Measurements from ENCODE around the gene CDK14. TPM values are rescaled to one million over a fixed set of nuclear protein-coding genes. Genes with fewer than 3 reads are reported as not detected.

CDK14 gene
- total and polyA plus RNA-seq, 4 donors, result 4.2 to 12.4 (median 7.4) TPM

DNA sequence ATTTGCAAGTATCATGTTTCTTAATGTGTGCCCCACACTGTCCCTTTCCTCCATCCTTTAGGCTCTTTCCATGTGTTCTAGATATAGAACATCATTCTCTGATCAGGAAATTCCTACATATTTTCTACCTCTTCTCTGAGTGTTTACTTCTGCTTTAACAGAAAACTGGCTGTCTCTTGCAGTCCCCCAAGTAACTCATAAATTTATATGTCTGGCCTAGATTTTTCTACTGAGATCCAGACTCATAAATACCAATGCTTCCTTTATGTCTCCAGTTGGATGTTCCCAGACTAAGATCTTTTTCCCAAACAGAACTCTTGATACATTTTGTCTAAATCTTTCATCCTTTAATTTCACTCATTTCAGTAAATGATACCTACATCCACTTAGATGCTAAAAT is 181.8 kb downstream of the CDK14 start:
- H3K4me3 ChIP-seq (ENCODE audit: low read depth in 1 of 3, low read length in 3 of 3), result no peak overlapping the region
- TF ChIP-seq RAD21 (IDR thresholded peaks at IDR 0.05), result no peak
- TF ChIP-seq FOXA2 (IDR thresholded peaks at IDR 0.05), result no peak
- no peak for TF ChIP-seq SP1 (IDR thresholded peaks at IDR 0.05)
- TF ChIP-seq, protein P1, sequence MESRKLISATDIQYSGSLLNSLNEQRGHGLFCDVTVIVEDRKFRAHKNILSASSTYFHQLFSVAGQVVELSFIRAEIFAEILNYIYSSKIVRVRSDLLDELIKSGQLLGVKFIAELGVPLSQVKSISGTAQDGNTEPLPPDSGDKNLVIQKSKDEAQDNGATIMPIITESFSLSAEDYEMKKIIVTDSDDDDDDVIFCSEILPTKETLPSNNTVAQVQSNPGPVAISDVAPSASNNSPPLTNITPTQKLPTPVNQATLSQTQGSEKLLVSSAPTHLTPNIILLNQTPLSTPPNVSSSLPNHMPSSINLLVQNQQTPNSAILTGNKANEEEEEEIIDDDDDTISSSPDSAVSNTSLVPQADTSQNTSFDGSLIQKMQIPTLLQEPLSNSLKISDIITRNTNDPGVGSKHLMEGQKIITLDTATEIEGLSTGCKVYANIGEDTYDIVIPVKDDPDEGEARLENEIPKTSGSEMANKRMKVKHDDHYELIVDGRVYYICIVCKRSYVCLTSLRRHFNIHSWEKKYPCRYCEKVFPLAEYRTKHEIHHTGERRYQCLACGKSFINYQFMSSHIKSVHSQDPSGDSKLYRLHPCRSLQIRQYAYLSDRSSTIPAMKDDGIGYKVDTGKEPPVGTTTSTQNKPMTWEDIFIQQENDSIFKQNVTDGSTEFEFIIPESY (IDR thresholded peaks at IDR 0.05), result no peak
- TF ChIP-seq HNF4G (IDR thresholded peaks at IDR 0.05), result no peak
- no peak for TF ChIP-seq GABPA (IDR thresholded peaks at IDR 0.05 in 1 of 2, conservative IDR thresholded peaks at IDR 0.05 in 1 of 2)
- TF ChIP-seq JUND (IDR thresholded peaks at IDR 0.05), result no peak
- no peak for TF ChIP-seq RXRA (IDR thresholded peaks at IDR 0.05)
- no peak for TF ChIP-seq FOXA1 (IDR thresholded peaks at IDR 0.05)
- H3K36me3 ChIP-seq (ENCODE audit: control insufficient read depth in 4 of 4, insufficient read depth in 3 of 4, low read depth in 1 of 4, low read length in 3 of 4), result no peaks in the 10 kb centered on the region
- H3K4me1 ChIP-seq (ENCODE audit: control insufficient read depth in 4 of 4, insufficient read depth in 4 of 4, low read length in 3 of 4), result peaks cover 0 to 7% (median 0%) of the 10 kb centered on the region in 4 donors
- no peaks in the 10 kb centered on the region for H3K27me3 ChIP-seq (ENCODE audit: control insufficient read depth in 4 of 4, insufficient read depth in 4 of 4, low read length in 3 of 4)
- H3K9me3 ChIP-seq (ENCODE audit: control insufficient read depth in 4 of 4, low read length in 3 of 4), result no peaks in the 10 kb centered on the region
- no peak overlapping the region for H3K27ac ChIP-seq (ENCODE audit: low read depth in 1 of 2, low read length in 2 of 2)
- no peak for DNase-seq (ENCODE audit: low spot score)
- no peak overlapping the region for H3K9ac ChIP-seq (ENCODE audit: low read depth in 1 of 2, low read length in 2 of 2)

DNA sequence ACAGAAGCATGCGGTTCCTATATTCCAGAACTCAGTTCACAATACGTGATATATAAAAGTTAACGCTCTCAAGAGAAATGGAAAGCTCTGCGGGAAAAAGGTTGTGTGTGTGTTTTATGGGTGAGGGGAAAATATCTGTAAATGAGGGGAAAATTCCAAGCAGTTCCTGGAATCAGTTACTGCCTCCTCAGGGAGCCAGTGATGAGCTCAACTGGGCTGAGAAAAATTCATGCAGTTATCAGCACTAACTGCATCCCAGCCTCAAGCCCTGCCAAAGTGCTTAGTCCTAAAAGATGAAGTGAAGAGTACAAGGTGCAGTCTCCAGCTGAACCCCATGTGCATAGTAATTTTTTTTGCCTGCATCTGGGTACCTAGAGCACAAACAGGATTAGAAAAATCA is 191.9 kb downstream of the CDK14 start:
- no peaks in the 10 kb centered on the region for H3K27me3 ChIP-seq (ENCODE audit: control insufficient read depth in 4 of 4, insufficient read depth in 4 of 4, low read length in 3 of 4)
- no peak for DNase-seq (ENCODE audit: low spot score)
- no peak overlapping the region for H3K4me3 ChIP-seq (ENCODE audit: low read depth in 1 of 3, low read length in 3 of 3)
- H3K9me3 ChIP-seq (ENCODE audit: control insufficient read depth in 4 of 4, low read length in 3 of 4), result no peaks in the 10 kb centered on the region
- 90% methylated on average over 4 of the region's 4 CpGs for WGBS
- H3K27ac ChIP-seq (ENCODE audit: low read depth in 1 of 2, low read length in 2 of 2), result no peak overlapping the region
- TF ChIP-seq, protein P1 (IDR thresholded peaks at IDR 0.05), result no peak
- TF ChIP-seq, protein P2, sequence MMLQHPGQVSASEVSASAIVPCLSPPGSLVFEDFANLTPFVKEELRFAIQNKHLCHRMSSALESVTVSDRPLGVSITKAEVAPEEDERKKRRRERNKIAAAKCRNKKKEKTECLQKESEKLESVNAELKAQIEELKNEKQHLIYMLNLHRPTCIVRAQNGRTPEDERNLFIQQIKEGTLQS (IDR thresholded peaks at IDR 0.05), result no peak
- TF ChIP-seq JUND (IDR thresholded peaks at IDR 0.05) (no peak), FOXA2 (IDR thresholded peaks at IDR 0.05) (no peak), HNF4A (conservative IDR thresholded peaks at IDR 0.05) (no peak), NR2F2 (IDR thresholded peaks at IDR 0.05) (no peak), RAD21 (IDR thresholded peaks at IDR 0.05) (no peak), TAF1 (conservative IDR thresholded peaks at IDR 0.05) (no peak), EGR1 (IDR thresholded peaks at IDR 0.05; ENCODE audit: low read depth in 2 of 2) (no peak), HNF4G (IDR thresholded peaks at IDR 0.05) (no peak), SP1 (IDR thresholded peaks at IDR 0.05) (no peak), RXRA (IDR thresholded peaks at IDR 0.05) (no peak), FOXA1 (IDR thresholded peaks at IDR 0.05) (no peak), GABPA (IDR thresholded peaks at IDR 0.05 in 1 of 2, conservative IDR thresholded peaks at IDR 0.05 in 1 of 2) (no peak), YY1 (IDR thresholded peaks at IDR 0.05) (no peak)
- TF ChIP-seq, protein P3, sequence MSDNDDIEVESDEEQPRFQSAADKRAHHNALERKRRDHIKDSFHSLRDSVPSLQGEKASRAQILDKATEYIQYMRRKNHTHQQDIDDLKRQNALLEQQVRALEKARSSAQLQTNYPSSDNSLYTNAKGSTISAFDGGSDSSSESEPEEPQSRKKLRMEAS (IDR thresholded peaks at IDR 0.05), result no peak
- TF ChIP-seq, protein P4, sequence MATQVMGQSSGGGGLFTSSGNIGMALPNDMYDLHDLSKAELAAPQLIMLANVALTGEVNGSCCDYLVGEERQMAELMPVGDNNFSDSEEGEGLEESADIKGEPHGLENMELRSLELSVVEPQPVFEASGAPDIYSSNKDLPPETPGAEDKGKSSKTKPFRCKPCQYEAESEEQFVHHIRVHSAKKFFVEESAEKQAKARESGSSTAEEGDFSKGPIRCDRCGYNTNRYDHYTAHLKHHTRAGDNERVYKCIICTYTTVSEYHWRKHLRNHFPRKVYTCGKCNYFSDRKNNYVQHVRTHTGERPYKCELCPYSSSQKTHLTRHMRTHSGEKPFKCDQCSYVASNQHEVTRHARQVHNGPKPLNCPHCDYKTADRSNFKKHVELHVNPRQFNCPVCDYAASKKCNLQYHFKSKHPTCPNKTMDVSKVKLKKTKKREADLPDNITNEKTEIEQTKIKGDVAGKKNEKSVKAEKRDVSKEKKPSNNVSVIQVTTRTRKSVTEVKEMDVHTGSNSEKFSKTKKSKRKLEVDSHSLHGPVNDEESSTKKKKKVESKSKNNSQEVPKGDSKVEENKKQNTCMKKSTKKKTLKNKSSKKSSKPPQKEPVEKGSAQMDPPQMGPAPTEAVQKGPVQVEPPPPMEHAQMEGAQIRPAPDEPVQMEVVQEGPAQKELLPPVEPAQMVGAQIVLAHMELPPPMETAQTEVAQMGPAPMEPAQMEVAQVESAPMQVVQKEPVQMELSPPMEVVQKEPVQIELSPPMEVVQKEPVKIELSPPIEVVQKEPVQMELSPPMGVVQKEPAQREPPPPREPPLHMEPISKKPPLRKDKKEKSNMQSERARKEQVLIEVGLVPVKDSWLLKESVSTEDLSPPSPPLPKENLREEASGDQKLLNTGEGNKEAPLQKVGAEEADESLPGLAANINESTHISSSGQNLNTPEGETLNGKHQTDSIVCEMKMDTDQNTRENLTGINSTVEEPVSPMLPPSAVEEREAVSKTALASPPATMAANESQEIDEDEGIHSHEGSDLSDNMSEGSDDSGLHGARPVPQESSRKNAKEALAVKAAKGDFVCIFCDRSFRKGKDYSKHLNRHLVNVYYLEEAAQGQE (IDR thresholded peaks at IDR 0.05), result no peak
- TF ChIP-seq, protein P5, sequence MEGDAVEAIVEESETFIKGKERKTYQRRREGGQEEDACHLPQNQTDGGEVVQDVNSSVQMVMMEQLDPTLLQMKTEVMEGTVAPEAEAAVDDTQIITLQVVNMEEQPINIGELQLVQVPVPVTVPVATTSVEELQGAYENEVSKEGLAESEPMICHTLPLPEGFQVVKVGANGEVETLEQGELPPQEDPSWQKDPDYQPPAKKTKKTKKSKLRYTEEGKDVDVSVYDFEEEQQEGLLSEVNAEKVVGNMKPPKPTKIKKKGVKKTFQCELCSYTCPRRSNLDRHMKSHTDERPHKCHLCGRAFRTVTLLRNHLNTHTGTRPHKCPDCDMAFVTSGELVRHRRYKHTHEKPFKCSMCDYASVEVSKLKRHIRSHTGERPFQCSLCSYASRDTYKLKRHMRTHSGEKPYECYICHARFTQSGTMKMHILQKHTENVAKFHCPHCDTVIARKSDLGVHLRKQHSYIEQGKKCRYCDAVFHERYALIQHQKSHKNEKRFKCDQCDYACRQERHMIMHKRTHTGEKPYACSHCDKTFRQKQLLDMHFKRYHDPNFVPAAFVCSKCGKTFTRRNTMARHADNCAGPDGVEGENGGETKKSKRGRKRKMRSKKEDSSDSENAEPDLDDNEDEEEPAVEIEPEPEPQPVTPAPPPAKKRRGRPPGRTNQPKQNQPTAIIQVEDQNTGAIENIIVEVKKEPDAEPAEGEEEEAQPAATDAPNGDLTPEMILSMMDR (IDR thresholded peaks at IDR 0.05; ENCODE audit: low read depth, low read length, missing input control), result no peak
- H3K4me1 ChIP-seq (ENCODE audit: control insufficient read depth in 4 of 4, insufficient read depth in 4 of 4, low read length in 3 of 4), result no peaks in the 10 kb centered on the region
- H3K9ac ChIP-seq (ENCODE audit: low read depth in 1 of 2, low read length in 2 of 2), result no peak overlapping the region
- H3K36me3 ChIP-seq (ENCODE audit: control insufficient read depth in 4 of 4, insufficient read depth in 3 of 4, low read depth in 1 of 4, low read length in 3 of 4), result peaks cover 0 to 2% (median 0%) of the 10 kb centered on the region in 4 donors
